Adrenal gland (tissue), 12 donors: ENCODE data around the gene SPPL2C. TPM values are rescaled to one million over a fixed set of nuclear protein-coding genes. Genes with fewer than 3 reads are reported as not detected.

ENCODE experiments used
- DNase-seq, 7 donors: peaks; one replicate each; pipeline ENCODE4 v3.0.0-alpha.2; 2019 to 2020
- H3K27ac ChIP-seq, 5 donors: fragments of 200-600 bp; sonication (generic) in 4 of 5; 1 replicate in 3 of 5; 2 replicates in 2 of 5; pipeline versions ENCODE4 v1.5.1 to v1.8.0; 2016 to 2020; ENCODE audit warnings: mild to moderate bottlenecking in 1 of 5
- H3K27me3 ChIP-seq: fragments of 200-600 bp; 2 replicates; pipeline ENCODE4 v1.8.0; 2021
- H3K36me3 ChIP-seq, 2 donors: fragments of 200-600 bp; replicated peaks in 1 of 2; 1 replicate in 1 of 2; 2 replicates in 1 of 2; pipeline versions ENCODE4 v1.5.1 to v1.8.0; 2018 to 2022
- H3K4me1 ChIP-seq, 2 donors: fragments of 200-600 bp; replicated peaks in 1 of 2; 1 replicate in 1 of 2; 2 replicates in 1 of 2; pipeline versions ENCODE4 v1.5.1 to v1.8.0; 2018 to 2021
- H3K4me3 ChIP-seq, 4 donors: fragments of 200-600 bp; sonication (generic) in 3 of 4; one replicate each; pipeline ENCODE4 v1.5.1; 2016 to 2018
- H3K9me3 ChIP-seq, 3 donors: fragments of 200-600 bp; sonication (generic) in 1 of 3; replicated peaks in 1 of 3; 1 replicate in 2 of 3; 2 replicates in 1 of 3; pipeline versions ENCODE4 v1.5.1 to v1.8.0; 2016 to 2021
- CTCF ChIP-seq, 6 experiments: fragments of 450-650 bp in 4 of 6; fragments of 200-600 bp in 2 of 6; sonication (generic) in 1 of 6; IDR thresholded peaks; 1 replicate in 5 of 6; 2 replicates in 1 of 6; pipeline versions ENCODE4 v1.5.1 to v1.8.0; 2016 to 2021; ENCODE audit warnings: antibody characterized with exemption in 6 of 6, mild to moderate bottlenecking in 2 of 6, moderate library complexity in 1 of 6
- POLR2A ChIP-seq, 2 donors: fragments of 450-650 bp; IDR thresholded peaks; one replicate each; pipeline ENCODE4 v1.6.1; 2017; ENCODE audit warnings: antibody characterized with exemption in 2 of 2, mild to moderate bottlenecking in 2 of 2, moderate library complexity in 1 of 2
- WGBS, 4 donors: extraction: QIAGEN DNeasy Blood & Tissue Kit in 2 of 4; methylation state at CpG; one replicate each; pipeline versions ENCODE4 v1.1.5 to v1.1.7; 2013 to 2017; 5-methylcytosine and 5-hydroxymethylcytosine counted together
- intact Hi-C, 2 donors: fragments of 100-400 bp; cut with DNase I; formaldehyde crosslinking; loops; one replicate each; pipeline versions ENCODE4 v1.14.1 to v1.15.0; 2022 to 2023
- polyA plus RNA-seq, 3 donors: library from polyadenylated mRNA; stranded (reverse); fragments of 200-250 nt in 2 of 3; fragments of 350-450 nt in 1 of 3; fragmentation: Illumina TruSeq in 1 of 3; extraction: RNeasy Lipid Tissue Mini Kit (QIAGEN cat#74804) in 1 of 3; gene quantifications; one replicate each; pipeline ENCODE4 v1.2.3, GENCODE V29; 2013 to 2014
- total RNA-seq, 9 donors: library from RNA; depleted of rRNA in 4 of 9; stranded (reverse); fragments of >200 nt in 4 of 9; fragments of 120-200 nt in 1 of 9; fragmentation: NEBNext Ultra II Directional in 1 of 9; extraction: Animal tissue kit (Norgen Biotek cat#: 25700) in 1 of 9; gene quantifications; one replicate each; pipeline versions ENCODE4 v1.1.0 to v1.2.4, GENCODE V29; 2013 to 2023
- donor health status: healthy with polysubstance abuse.
- donor health status: Bipolar disorder and iron deficiency.
- donor health status: DM: yes; HTN: yes; CAD: no.
- donor health status: DM: no; HTN: no; CAD: no.
- donor health status: DM: no; HTN: no; CAD: no.
- donor health status: DM: yes; HTN: yes; CAD: no.

SPPL2C gene
- total and polyA plus RNA-seq, 12 donors, result not detected

GRCh38 chr17:45848405-45848804 lies 3.7 kb downstream of the SPPL2C start:
- no peaks in the 10 kb centered on the region for H3K4me1 ChIP-seq
- no peaks in the 10 kb centered on the region for H3K36me3 ChIP-seq
- whole genome bisulfite sequencing, 4 donors, result 86 to 95% (median 89%) methylated on average over 9 of the region's 9 CpGs
- no peaks in the 10 kb centered on the region for H3K9me3 ChIP-seq
- no peak overlapping the region for H3K27ac ChIP-seq
- no peaks in the 10 kb centered on the region for H3K27me3 ChIP-seq
- TF ChIP-seq POLR2A (IDR thresholded peaks at IDR 0.05), result no peak
- no peak for TF ChIP-seq CTCF (IDR thresholded peaks at IDR 0.05)
- H3K4me3 ChIP-seq, result no peak overlapping the region
- DNase-seq, result no peak
- intact Hi-C loops, result no loop called here

- H3K4me1 ChIP-seq, result no peaks in the 10 kb centered on the region
- no peak overlapping the region for H3K27ac ChIP-seq
- DNase-seq, result no peak
- no peaks in the 10 kb centered on the region for H3K27me3 ChIP-seq
- intact Hi-C loops, result no loop called here
- H3K9me3 ChIP-seq, result no peaks in the 10 kb centered on the region
- H3K4me3 ChIP-seq, result no peak overlapping the region
- 77 to 96% (median 79%) methylated on average over 4 to 15 of the region's 15 CpGs for WGBS, 4 donors
- no peaks in the 10 kb centered on the region for H3K36me3 ChIP-seq
- TF ChIP-seq POLR2A (IDR thresholded peaks at IDR 0.05) (no peak), CTCF (IDR thresholded peaks at IDR 0.05) (no peak)
Observed at GRCh38 chr17:45848868-45849535, 4.3 kb downstream of the SPPL2C start.

GRCh38 chr17:45849536-45849990 lies 4.9 kb downstream of the SPPL2C start:
- intact Hi-C loops, result no loop called here
- no peak overlapping the region for H3K4me3 ChIP-seq
- no peak overlapping the region for H3K27ac ChIP-seq
- H3K36me3 ChIP-seq, result no peaks in the 10 kb centered on the region
- H3K4me1 ChIP-seq, result no peaks in the 10 kb centered on the region
- no peak for TF ChIP-seq POLR2A (IDR thresholded peaks at IDR 0.05)
- no peak for TF ChIP-seq CTCF (IDR thresholded peaks at IDR 0.05)
- no peaks in the 10 kb centered on the region for H3K9me3 ChIP-seq
- H3K27me3 ChIP-seq, result no peaks in the 10 kb centered on the region
- no peak for DNase-seq
- WGBS, 4 donors, result 78 to 92% (median 84%) methylated on average over 2 to 7 of the region's 7 CpGs

- no peak overlapping the region for H3K27ac ChIP-seq
- H3K4me1 ChIP-seq, result no peaks in the 10 kb centered on the region
- TF ChIP-seq CTCF (IDR thresholded peaks at IDR 0.05) (no peak), POLR2A (IDR thresholded peaks at IDR 0.05) (no peak)
- H3K27me3 ChIP-seq, result no peaks in the 10 kb centered on the region
- H3K9me3 ChIP-seq, result no peaks in the 10 kb centered on the region
- no peak for DNase-seq
- H3K4me3 ChIP-seq, result no peak overlapping the region
- 78 to 87% (median 82%) methylated on average over 3 to 4 of the region's 4 CpGs for WGBS, 4 donors
- intact Hi-C loops, result no loop called here
- no peaks in the 10 kb centered on the region for H3K36me3 ChIP-seq
Observed at GRCh38 chr17:45850011-45850410, 5.3 kb downstream of the SPPL2C start.
